H1 (cell line): ENCODE measurements around the gene FGGY. TPM values are rescaled to one million over a fixed set of nuclear protein-coding genes. Genes with fewer than 3 reads are reported as not detected.

Source experiments
- CTCF ChIA-PET: fragments of 300-600 bp; sonication (Branson Sonifier 250); formaldehyde crosslinking; loops from one replicate; lab custom pipeline; 2021; ENCODE audit not compliant: partially characterized antibody; lab: Charles Lee
- POLR2A ChIA-PET: fragments of 300-600 bp; sonication (Branson Sonifier 250); formaldehyde crosslinking; loops from one replicate; lab custom pipeline; 2021; ENCODE audit warnings: inconsistent platforms; ENCODE audit not compliant: partially characterized antibody; lab: Charles Lee
- DNase-seq, 2 experiments: peaks; one replicate each; pipeline versions ENCODE4 v3.0.0 to v3.0.0-alpha.2; 2010 to 2022; ENCODE audit warnings: low spot score in 2 of 2, low read depth in 1 of 2, mixed read lengths in 1 of 2
- FAIRE-seq: peaks from 2 replicates; lab custom pipeline; 2011; peaks lifted over from hg19 to GRCh38; lab: Jason Lieb, UNC
- H2AFZ ChIP-seq: 2 replicates; pipeline ENCODE4 v1.8.1; 2012; ENCODE audit warnings: low read length, inconsistent platforms
- H2AK5ac ChIP-seq: 2 replicates; pipeline ENCODE4 v1.6.1; 2013; ENCODE audit warnings: low read depth, low read length
- H2BK120ac ChIP-seq: replicated peaks from 2 replicates; pipeline ENCODE3; 2013; ENCODE audit warnings: low read depth, low read length, inconsistent platforms
- H2BK12ac ChIP-seq: 2 replicates; pipeline ENCODE4 v1.6.1; 2013; ENCODE audit warnings: low read depth, low read length
- H2BK15ac ChIP-seq: 2 replicates; pipeline ENCODE4 v1.6.1; 2013; ENCODE audit warnings: low read length
- H2BK20ac ChIP-seq: 2 replicates; pipeline ENCODE4 v1.6.1; 2013; ENCODE audit warnings: low read length
- H2BK5ac ChIP-seq: 2 replicates; pipeline ENCODE4 v1.6.1; 2013; ENCODE audit warnings: low read depth, low read length
- H3K14ac ChIP-seq: 2 replicates; pipeline ENCODE4 v1.6.1; 2013; ENCODE audit warnings: inconsistent platforms; ENCODE audit not compliant: insufficient read length
- H3K18ac ChIP-seq: 2 replicates; pipeline ENCODE4 v1.6.1; 2013; ENCODE audit warnings: low read length; ENCODE audit errors: extremely low read depth
- H3K23ac ChIP-seq: 2 replicates; pipeline ENCODE4 v1.6.1; 2013; ENCODE audit warnings: inconsistent platforms; ENCODE audit not compliant: insufficient read length
- H3K23me2 ChIP-seq: 2 replicates; pipeline ENCODE4 v1.6.1; 2013; ENCODE audit warnings: low read depth, low read length
- H3K27ac ChIP-seq: 2 replicates; pipeline ENCODE4 v1.6.1; 2011; ENCODE audit warnings: low read depth, low read length, inconsistent platforms
- H3K27me3 ChIP-seq, 4 experiments: replicated peaks in 1 of 4; 1 replicate in 1 of 4; 2 replicates in 3 of 4; pipeline versions ENCODE4 v1.6.1 to v1.8.1; 2011 to 2013; ENCODE audit warnings: low read length in 3 of 4, mild to moderate bottlenecking in 3 of 4, inconsistent platforms in 2 of 4, mixed read lengths in 2 of 4, moderate library complexity in 1 of 4; ENCODE audit not compliant: control insufficient read depth in 3 of 4, insufficient read depth in 3 of 4; ENCODE audit errors: extremely low read depth in 1 of 4
- H3K36me3 ChIP-seq, 4 experiments: 2 replicates each; pipeline versions ENCODE4 v1.6.1 to v1.8.1; 2011 to 2013; ENCODE audit warnings: mild to moderate bottlenecking in 4 of 4, low read length in 3 of 4, moderate library complexity in 2 of 4, control low read depth in 1 of 4, inconsistent platforms in 1 of 4; ENCODE audit not compliant: insufficient read depth in 4 of 4, control insufficient read depth in 2 of 4
- H3K4ac ChIP-seq: replicated peaks from 2 replicates; pipeline ENCODE3; 2013; ENCODE audit warnings: low read length, low read depth, mixed read lengths, inconsistent platforms; ENCODE audit not compliant: insufficient read length
- H3K4me1 ChIP-seq, 4 experiments: replicated peaks in 1 of 4; 1 replicate in 1 of 4; 2 replicates in 3 of 4; pipeline versions ENCODE4 v1.6.1 to v1.8.1; 2011 to 2013; ENCODE audit warnings: low read length in 3 of 4, inconsistent platforms in 2 of 4, mixed read lengths in 1 of 4; ENCODE audit not compliant: insufficient read depth in 4 of 4, control insufficient read depth in 3 of 4
- H3K4me2 ChIP-seq, 2 experiments: 2 replicates each; pipeline versions ENCODE4 v1.6.1 to v1.8.1; 2011 to 2013; ENCODE audit warnings: low read depth in 2 of 2, low read length in 2 of 2, control low read depth in 1 of 2, inconsistent platforms in 1 of 2, mild to moderate bottlenecking in 1 of 2; ENCODE audit not compliant: insufficient read depth in 1 of 2
- H3K4me3 ChIP-seq, 4 experiments: fragments of 200-600, 300-600 bp in 1 of 4; sonication (generic), shearing (Covaris generic), sonication (Bioruptor Twin) in 1 of 4; 2 replicates each; pipeline versions ENCODE4 v1.5.1 to v1.8.1; 2011 to 2016; ENCODE audit warnings: low read length in 4 of 4, low read depth in 3 of 4, control low read depth in 2 of 4, inconsistent platforms in 2 of 4, mild to moderate bottlenecking in 2 of 4, mixed read lengths in 1 of 4, moderate library complexity in 1 of 4; ENCODE audit not compliant: insufficient read depth in 2 of 4; ENCODE audit errors: extremely low read depth in 1 of 4
- H3K56ac ChIP-seq: replicated peaks from 2 replicates; pipeline ENCODE3; 2013; ENCODE audit warnings: low read depth, mild to moderate bottlenecking, mixed read lengths, low read length, inconsistent platforms; ENCODE audit not compliant: insufficient read length
- H3K79me1 ChIP-seq: 2 replicates; pipeline ENCODE4 v1.6.1; 2013; ENCODE audit warnings: low read depth, low read length, control low read depth
- H3K79me2 ChIP-seq, 2 experiments: 2 replicates each; pipeline versions ENCODE4 v1.6.1 to v1.8.1; 2012 to 2013; ENCODE audit warnings: low read length in 2 of 2, mild to moderate bottlenecking in 2 of 2, inconsistent platforms in 1 of 2; ENCODE audit not compliant: insufficient read depth in 2 of 2, control insufficient read depth in 1 of 2
- H3K9ac ChIP-seq, 4 experiments: replicated peaks in 1 of 4; 1 replicate in 1 of 4; 2 replicates in 3 of 4; pipeline versions ENCODE4 v1.6.1 to v1.8.1; 2011 to 2013; ENCODE audit warnings: low read depth in 3 of 4, low read length in 3 of 4, control low read depth in 2 of 4, mild to moderate bottlenecking in 2 of 4, moderate library complexity in 2 of 4, inconsistent platforms in 1 of 4; ENCODE audit errors: extremely low read depth in 1 of 4
- H3K9me3 ChIP-seq, 2 experiments: 2 replicates each; pipeline versions ENCODE4 v1.6.1 to v1.8.1; 2012 to 2013; ENCODE audit warnings: mild to moderate bottlenecking in 2 of 2, moderate library complexity in 2 of 2, control low read depth in 1 of 2, inconsistent platforms in 1 of 2, low read depth in 1 of 2, low read length in 1 of 2, mixed read lengths in 1 of 2; ENCODE audit not compliant: insufficient read depth in 2 of 2
- H4K20me1 ChIP-seq, 2 experiments: replicated peaks in 1 of 2; 2 replicates each; pipeline versions ENCODE3 to v1.8.1; 2011 to 2013; ENCODE audit warnings: inconsistent platforms in 2 of 2, low read length in 2 of 2, mild to moderate bottlenecking in 1 of 2; ENCODE audit not compliant: insufficient read depth in 2 of 2, control insufficient read depth in 1 of 2
- H4K5ac ChIP-seq: 2 replicates; pipeline ENCODE4 v1.6.1; 2013; ENCODE audit warnings: low read length, low read depth, mixed read lengths, inconsistent platforms; ENCODE audit not compliant: insufficient read length
- H4K8ac ChIP-seq: 2 replicates; pipeline ENCODE4 v1.8.0; 2013; ENCODE audit warnings: mild to moderate bottlenecking, moderate library complexity, low read length, inconsistent platforms; ENCODE audit not compliant: insufficient read depth; ENCODE audit errors: extremely low read depth
- H4K91ac ChIP-seq: replicated peaks from 2 replicates; pipeline ENCODE3; 2013; ENCODE audit warnings: low read length, mixed read lengths, inconsistent platforms; ENCODE audit not compliant: insufficient read length
- JUND ChIP-seq: IDR thresholded peaks from 2 replicates; pipeline ENCODE4 v1.6.1; 2011; ENCODE audit warnings: mild to moderate bottlenecking, improper control_type of control experiment, low read length
- SAP30 ChIP-seq: fragments of 300-600 bp; sonication (generic); IDR thresholded peaks from 2 replicates; pipeline ENCODE4 v1.7.1; 2012; ENCODE audit warnings: low read length, moderate library complexity, mild to moderate bottlenecking, inconsistent platforms; ENCODE audit not compliant: insufficient read depth, insufficient replicate concordance
- WGBS, 2 experiments: shearing (Covaris generic) in 1 of 2; methylation state at CpG; one replicate each; pipeline versions ENCODE4 v1.1.6 to v1.1.7; 2013 to 2015; ENCODE audit warnings: low lambda C conversion rate in 2 of 2, mixed read lengths in 2 of 2, inconsistent platforms in 1 of 2, low coverage in 1 of 2, missing lambda C conversion rate in 1 of 2; ENCODE audit not compliant: insufficient replicate concordance in 2 of 2, insufficient coverage in 1 of 2, insufficient read length in 1 of 2; ENCODE audit errors: extremely low coverage in 1 of 2, missing lambda C conversion rate in 1 of 2; 5-methylcytosine and 5-hydroxymethylcytosine counted together
- polyA plus RNA-seq, 7 experiments: library from polyadenylated mRNA; depleted of rRNA in 3 of 7; stranded (reverse) in 5 of 7; unstranded in 2 of 7; fragments of >200 nt in 5 of 7; fragments of 200-250 nt in 2 of 7; gene quantifications; 1 replicate in 5 of 7; 2 replicates in 1 of 7; 4 replicates in 1 of 7; pipeline versions ENCODE4 v1.2.1 to v1.2.3, GENCODE V29; 2011 to 2013; ENCODE audit warnings: missing spikeins in 2 of 7, mixed read lengths in 2 of 7
- total RNA-seq: library from RNA; stranded (reverse); fragmentation: NEBNext Ultra II Directional; extraction: Animal tissue kit (Norgen Biotek cat#: 25700); gene quantifications from 2 replicates; pipeline ENCODE4 v1.2.1, GENCODE V29; 2021

Gene FGGY
- total and polyA plus RNA-seq, 2 of the 8 experiments (the other 6 are each of a cell fraction or from before 2014, with no cell fraction given) = 10.3 to 12.5 TPM

DNA sequence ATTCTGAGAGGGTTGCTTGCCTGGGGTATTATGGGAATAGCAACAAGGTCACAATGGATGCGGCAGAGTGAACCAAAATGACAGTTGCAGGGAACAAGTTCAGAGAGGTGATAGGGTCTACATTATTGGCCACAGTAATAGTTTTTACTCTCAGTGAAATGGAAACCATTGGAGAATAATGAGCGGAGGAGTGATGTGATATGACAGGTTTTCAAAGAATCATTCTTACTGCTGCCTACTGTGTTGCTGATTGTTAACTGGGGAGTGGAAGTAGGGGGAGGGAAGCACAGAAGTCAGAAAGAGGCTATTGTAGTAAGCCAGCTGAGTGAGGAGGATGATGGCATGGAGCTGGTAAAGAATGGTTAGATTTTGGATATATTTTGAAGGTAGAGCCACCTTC lies 322.7 kb downstream of the FGGY start:
- Histone ChIP-seq H3K79me2 (no peaks in the 10 kb centered on the region), H3K9me3 (no peaks in the 10 kb centered on the region), H3K79me1 (no peaks in the 10 kb centered on the region), H3K14ac (no peak overlapping the region), H3K4me2 (no peak overlapping the region), H4K8ac (no peak overlapping the region), H2BK120ac (no peak overlapping the region), H4K5ac (no peak overlapping the region), H3K36me3 (no peaks in the 10 kb centered on the region), H2BK15ac (no peak overlapping the region), H3K4ac (no peak overlapping the region), H2AK5ac (no peak overlapping the region), H2AFZ (no peak overlapping the region), H3K9ac (no peak overlapping the region), H3K4me3 (no peak overlapping the region), H3K4me1 (no peaks in the 10 kb centered on the region), H3K23ac (no peak overlapping the region), H3K27ac (no peak overlapping the region), H3K18ac (no peak overlapping the region), H4K20me1 (no peaks in the 10 kb centered on the region), H2BK20ac (no peak overlapping the region), H3K27me3 (no peaks in the 10 kb centered on the region), H3K56ac (no peak overlapping the region), H3K23me2 (no peaks in the 10 kb centered on the region), H4K91ac (no peak overlapping the region), H2BK5ac (no peak overlapping the region), H2BK12ac (no peak overlapping the region)
- 95% methylated on average over 2 of the region's 2 CpGs; no CpG with 5 or more reads in 1 of the 2 experiments for WGBS, 2 experiments
- no peak for FAIRE-seq
- CTCF ChIA-PET = no interaction called here
- POLR2A ChIA-PET = no interaction called here
- no peak for DNase-seq
- TF ChIP-seq SAP30 = no peak
- no peak for TF ChIP-seq JUND
